ENCODE data around the gene SFI1. TPM values are rescaled to one million over a fixed set of nuclear protein-coding genes. Genes with fewer than 3 reads are reported as not detected.

SFI1 gene
- total RNA-seq, 2 donors from 2014 or later = 42.0 to 52.6 TPM

DNA sequence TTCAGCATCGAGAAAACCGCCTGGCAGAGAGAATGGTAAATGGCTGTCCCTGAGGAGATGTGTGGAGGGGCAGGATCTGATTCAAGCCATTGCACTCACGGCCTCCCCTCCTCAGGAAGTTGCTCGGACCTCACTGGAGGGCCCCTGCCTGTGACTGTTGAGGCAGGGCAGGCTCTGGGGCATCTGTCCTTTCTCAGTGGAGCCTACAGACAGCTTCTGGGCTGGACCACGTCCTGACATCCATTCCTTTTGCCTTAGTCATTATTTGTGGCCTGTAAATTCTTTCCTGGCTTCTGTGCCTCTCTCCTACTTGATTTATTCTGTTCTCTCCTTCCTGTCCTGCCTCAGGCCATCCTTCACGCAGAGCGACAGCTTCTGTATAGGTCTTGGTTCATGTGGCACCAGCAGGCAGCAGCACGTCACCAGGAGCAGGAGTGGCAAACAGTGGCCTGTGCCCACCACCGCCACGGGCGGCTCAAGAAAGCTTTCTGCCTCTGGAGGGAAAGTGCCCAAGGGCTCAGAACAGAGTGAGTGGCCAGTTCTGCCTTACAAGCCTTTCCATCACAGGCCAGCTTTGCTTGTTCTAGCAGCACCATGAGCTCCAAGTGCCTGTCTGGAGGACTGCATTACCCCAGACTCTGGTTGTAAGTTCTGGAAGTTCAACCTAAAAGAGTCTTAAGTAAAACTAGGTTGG is 106.1 kb downstream of the SFI1 start:
- TF ChIP-seq, protein P1, sequence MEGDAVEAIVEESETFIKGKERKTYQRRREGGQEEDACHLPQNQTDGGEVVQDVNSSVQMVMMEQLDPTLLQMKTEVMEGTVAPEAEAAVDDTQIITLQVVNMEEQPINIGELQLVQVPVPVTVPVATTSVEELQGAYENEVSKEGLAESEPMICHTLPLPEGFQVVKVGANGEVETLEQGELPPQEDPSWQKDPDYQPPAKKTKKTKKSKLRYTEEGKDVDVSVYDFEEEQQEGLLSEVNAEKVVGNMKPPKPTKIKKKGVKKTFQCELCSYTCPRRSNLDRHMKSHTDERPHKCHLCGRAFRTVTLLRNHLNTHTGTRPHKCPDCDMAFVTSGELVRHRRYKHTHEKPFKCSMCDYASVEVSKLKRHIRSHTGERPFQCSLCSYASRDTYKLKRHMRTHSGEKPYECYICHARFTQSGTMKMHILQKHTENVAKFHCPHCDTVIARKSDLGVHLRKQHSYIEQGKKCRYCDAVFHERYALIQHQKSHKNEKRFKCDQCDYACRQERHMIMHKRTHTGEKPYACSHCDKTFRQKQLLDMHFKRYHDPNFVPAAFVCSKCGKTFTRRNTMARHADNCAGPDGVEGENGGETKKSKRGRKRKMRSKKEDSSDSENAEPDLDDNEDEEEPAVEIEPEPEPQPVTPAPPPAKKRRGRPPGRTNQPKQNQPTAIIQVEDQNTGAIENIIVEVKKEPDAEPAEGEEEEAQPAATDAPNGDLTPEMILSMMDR (conservative IDR thresholded peaks at IDR 0.05) = no peak
- Mint-ChIP-seq H3K9me3 (no peaks in the 10 kb centered on the region), H3K27me3 (ENCODE audit: insufficient read depth) (no peaks in the 10 kb centered on the region), H3K36me3 (ENCODE audit: low read depth) (peaks cover 2% of the 10 kb centered on the region), H3K27ac (no peak overlapping the region), H3K4me1 (no peaks in the 10 kb centered on the region), H3K4me3 (no peak overlapping the region)
- Histone ChIP-seq H3K9ac (ENCODE audit: extremely low read depth, low read length, poor library complexity, severe bottlenecking) (no peak overlapping the region), H3K9me3 (ENCODE audit: control insufficient read depth, low read length) (no peaks in the 10 kb centered on the region), H3K36me3 (ENCODE audit: control insufficient read depth, insufficient read depth, low read length) (no peaks in the 10 kb centered on the region), H3K27ac (ENCODE audit: low read depth, low read length) (no peak overlapping the region), H3K27me3 (ENCODE audit: control insufficient read depth, insufficient read depth, low read length, poor library complexity, severe bottlenecking) (no peaks in the 10 kb centered on the region), H3K4me3 (ENCODE audit: low read length) (no peak overlapping the region), H3K4me1 (ENCODE audit: control insufficient read depth, insufficient read depth, low read length) (no peaks in the 10 kb centered on the region)
- WGBS, 2 experiments (ENCODE audit: insufficient coverage in 1 of 2, insufficient read length in 1 of 2) = 91 to 94% methylated on average over 9 to 11 of the region's 11 CpGs
- DNase-seq = no peak

DNA sequence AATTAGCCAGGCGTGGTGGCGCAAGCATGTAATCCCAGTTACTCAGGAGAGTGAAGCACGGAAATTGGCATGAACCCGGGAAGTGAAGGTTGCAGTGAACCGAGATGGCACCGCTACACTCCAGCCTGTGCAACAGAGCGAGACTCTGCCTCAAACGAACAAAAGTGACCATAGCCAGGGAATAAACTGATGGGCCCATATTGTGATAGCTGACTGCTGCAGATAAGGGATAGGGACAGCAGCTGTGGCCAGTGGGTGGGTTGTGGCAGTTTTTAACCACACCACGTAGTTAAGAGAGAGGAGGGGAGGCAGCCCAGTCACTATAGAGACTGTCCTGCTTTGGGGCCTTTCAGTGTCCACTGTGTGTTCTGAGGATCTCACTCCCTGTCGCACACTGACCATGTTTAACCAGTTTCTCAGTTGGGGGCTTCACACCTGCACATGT is 106.8 kb downstream of the SFI1 start:
- H3K27ac ChIP-seq (ENCODE audit: low read depth, low read length) = no peak overlapping the region
- H3K9ac ChIP-seq (ENCODE audit: extremely low read depth, low read length, poor library complexity, severe bottlenecking) = no peak overlapping the region
- H3K36me3 ChIP-seq (ENCODE audit: control insufficient read depth, insufficient read depth, low read length) = no peaks in the 10 kb centered on the region
- no peaks in the 10 kb centered on the region for H3K4me1 ChIP-seq (ENCODE audit: control insufficient read depth, insufficient read depth, low read length)
- WGBS, 2 experiments (ENCODE audit: insufficient coverage in 1 of 2, insufficient read length in 1 of 2) = 91 to 93% methylated on average over 10 of the region's 10 CpGs
- H3K36me3 Mint-ChIP-seq (ENCODE audit: low read depth) = peaks cover 2% of the 10 kb centered on the region
- no peaks in the 10 kb centered on the region for H3K9me3 Mint-ChIP-seq
- H3K27me3 Mint-ChIP-seq (ENCODE audit: insufficient read depth) = no peaks in the 10 kb centered on the region
- no peaks in the 10 kb centered on the region for H3K9me3 ChIP-seq (ENCODE audit: control insufficient read depth, low read length)
- DNase-seq = no peak
- TF ChIP-seq, protein P1 (conservative IDR thresholded peaks at IDR 0.05) = no peak
- no peak overlapping the region for H3K4me3 ChIP-seq (ENCODE audit: low read length)
- H3K27ac Mint-ChIP-seq = no peak overlapping the region
- no peaks in the 10 kb centered on the region for H3K27me3 ChIP-seq (ENCODE audit: control insufficient read depth, insufficient read depth, low read length, poor library complexity, severe bottlenecking)
- H3K4me1 Mint-ChIP-seq = no peaks in the 10 kb centered on the region
- no peak overlapping the region for H3K4me3 Mint-ChIP-seq

DNA sequence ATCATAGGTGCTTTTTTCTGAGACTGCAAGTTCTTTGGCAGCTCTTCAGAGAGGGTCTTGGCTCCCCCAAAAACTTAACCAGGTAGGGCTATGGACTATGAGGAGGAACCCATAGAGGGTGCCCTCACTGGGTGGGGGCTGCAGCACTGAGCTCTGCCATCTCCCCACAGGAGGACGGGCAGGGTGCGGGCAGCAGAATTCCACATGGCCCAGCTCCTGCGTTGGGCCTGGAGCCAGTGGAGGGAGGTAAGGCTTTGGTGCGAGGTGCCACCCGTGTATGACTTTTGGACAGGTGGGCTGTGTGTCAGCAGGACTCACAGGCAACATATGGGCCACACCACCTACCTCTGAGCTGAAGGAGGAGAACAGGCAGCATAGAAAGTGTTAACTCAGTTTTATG is 107.2 kb downstream of the SFI1 start:
- no peaks in the 10 kb centered on the region for H3K9me3 Mint-ChIP-seq
- Histone ChIP-seq H3K27ac (ENCODE audit: low read depth, low read length) (no peak overlapping the region), H3K4me3 (ENCODE audit: low read length) (no peak overlapping the region), H3K9ac (ENCODE audit: extremely low read depth, low read length, poor library complexity, severe bottlenecking) (no peak overlapping the region), H3K27me3 (ENCODE audit: control insufficient read depth, insufficient read depth, low read length, poor library complexity, severe bottlenecking) (no peaks in the 10 kb centered on the region), H3K4me1 (ENCODE audit: control insufficient read depth, insufficient read depth, low read length) (no peaks in the 10 kb centered on the region), H3K36me3 (ENCODE audit: control insufficient read depth, insufficient read depth, low read length) (no peaks in the 10 kb centered on the region), H3K9me3 (ENCODE audit: control insufficient read depth, low read length) (no peaks in the 10 kb centered on the region)
- H3K27ac Mint-ChIP-seq = no peak overlapping the region
- H3K4me1 Mint-ChIP-seq = no peaks in the 10 kb centered on the region
- DNase-seq = no peak
- 94 to 96% methylated on average over 3 to 5 of the region's 5 CpGs for WGBS, 2 experiments (ENCODE audit: insufficient coverage in 1 of 2, insufficient read length in 1 of 2)
- H3K4me3 Mint-ChIP-seq = no peak overlapping the region
- peaks cover 2% of the 10 kb centered on the region for H3K36me3 Mint-ChIP-seq (ENCODE audit: low read depth)
- TF ChIP-seq, protein P1 (conservative IDR thresholded peaks at IDR 0.05) = no peak
- no peaks in the 10 kb centered on the region for H3K27me3 Mint-ChIP-seq (ENCODE audit: insufficient read depth)
